GM18519 (cell line): ENCODE results near the gene KCNMB1.

ENCODE experiments used
- ATAC-seq: cut with Tn5 transposase; IDR thresholded peaks from one replicate; pipeline ENCODE4 v1.9.1; 2021; ENCODE audit warnings: mild to moderate bottlenecking, moderate library complexity; ENCODE audit not compliant: unreplicated experiment, low FRiP score

KCNMB1 gene

GRCh38 chr5:170347022-170347567 lies 42.1 kb downstream of the KCNMB1 start:
- no peak for ATAC-seq

GRCh38 chr5:170345971-170346370 lies 43.2 kb downstream of the KCNMB1 start:
- ATAC-seq = no peak

GRCh38 chr5:170343177-170343576 lies 46.0 kb downstream of the KCNMB1 start:
- no peak for ATAC-seq

- ATAC-seq = no peak
Observed at GRCh38 chr5:170342153-170342725, 46.9 kb downstream of the KCNMB1 start.

GRCh38 chr5:170341545-170341944 lies 47.6 kb downstream of the KCNMB1 start:
- ATAC-seq = no peak

- ATAC-seq = no peak
Observed at GRCh38 chr5:170339780-170340167, 49.4 kb downstream of the KCNMB1 start.

GRCh38 chr5:170338933-170339779 lies 50.0 kb downstream of the KCNMB1 start:
- peak; percentile 81 for ATAC-seq

GRCh38 chr5:170338291-170338690 lies 50.9 kb downstream of the KCNMB1 start:
- ATAC-seq = no peak

DNA sequence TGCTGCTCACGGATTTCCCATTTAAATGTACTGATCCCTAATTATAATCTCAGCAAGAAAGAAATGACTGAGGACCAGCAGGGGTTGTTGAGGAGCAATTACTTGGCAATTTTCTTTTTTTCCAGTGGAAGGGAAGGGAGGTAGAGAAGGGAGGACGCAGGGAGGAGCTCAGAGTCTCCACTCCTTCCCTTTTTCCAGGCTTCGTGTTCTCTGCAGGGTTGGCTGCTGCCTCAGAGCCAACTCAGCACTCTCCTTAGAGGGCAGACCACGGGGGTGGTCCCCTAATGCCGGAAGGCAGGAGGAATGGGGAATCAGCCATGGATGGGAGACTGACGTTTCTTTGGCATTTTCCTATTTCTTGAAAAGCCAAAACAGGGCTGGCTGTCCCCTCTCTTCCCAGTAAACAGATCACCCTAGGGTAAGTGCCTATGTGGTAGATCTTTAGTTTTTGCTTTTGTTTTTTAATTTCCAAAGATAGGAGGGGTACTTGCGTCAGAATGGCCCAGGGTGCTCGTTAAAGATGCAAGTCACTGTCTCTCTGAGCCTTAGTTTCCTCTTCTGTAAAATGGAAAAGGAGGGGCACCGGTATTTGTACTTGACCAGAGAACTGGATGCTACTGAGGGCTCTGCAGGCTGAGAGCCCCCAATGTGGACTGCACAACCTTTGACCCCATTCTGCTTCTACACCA lies 52.0 kb downstream of the KCNMB1 start:
- ATAC-seq = no peak

GRCh38 chr5:170336065-170336464 lies 53.1 kb downstream of the KCNMB1 start:
- no peak for ATAC-seq

- no peak for ATAC-seq
Observed at GRCh38 chr5:170334626-170335025, 54.5 kb downstream of the KCNMB1 start.

- ATAC-seq = no peak
Observed at GRCh38 chr5:170333161-170333910, 55.8 kb downstream of the KCNMB1 start.

- no peak for ATAC-seq
Observed at GRCh38 chr5:170332058-170332457, 57.1 kb downstream of the KCNMB1 start.

GRCh38 chr5:170330568-170331054 lies 58.6 kb downstream of the KCNMB1 start:
- ATAC-seq = no peak

GRCh38 chr5:170329524-170329923 lies 59.6 kb downstream of the KCNMB1 start:
- no peak for ATAC-seq

GRCh38 chr5:170327829-170328228 lies 61.3 kb downstream of the KCNMB1 start:
- no peak for ATAC-seq

DNA sequence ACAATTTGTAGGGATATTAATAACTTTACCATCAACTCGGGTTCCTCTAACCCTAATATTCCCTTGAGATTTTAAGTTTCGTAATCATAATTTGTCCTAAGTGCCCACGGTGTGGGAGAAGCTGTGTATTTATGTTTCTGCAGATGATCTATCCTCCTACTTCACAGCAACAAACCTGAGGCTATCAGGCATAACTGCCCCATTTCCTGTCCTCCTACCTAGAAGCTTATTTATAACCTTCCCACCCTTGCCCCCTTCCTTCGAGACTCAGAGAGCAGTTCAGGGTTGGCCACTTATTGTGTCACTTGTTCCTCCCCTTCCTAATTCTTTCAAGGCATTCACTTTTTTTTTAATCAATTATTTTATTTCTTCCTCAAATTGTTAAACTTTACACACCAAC lies 62.0 kb downstream of the KCNMB1 start:
- ATAC-seq = peak; percentile 45
